Epithelial cell of esophagus (primary cell): Measurements from ENCODE around the gene DNAJC24.

Source experiments
- DNase-seq: peaks from one replicate; pipeline ENCODE4 v3.0.0; 2010; ENCODE audit warnings: low read depth
- H3K4me3 ChIP-seq: 2 replicates; pipeline ENCODE4 v1.5.1; 2011; ENCODE audit warnings: mild to moderate bottlenecking, low read length, control low read depth
- TF ChIP-seq, protein P1 (sequence below): IDR thresholded peaks from 2 replicates; pipeline ENCODE4 v1.5.1; 2011; ENCODE audit warnings: low read depth, mild to moderate bottlenecking, low read length, control low read depth, inconsistent platforms; ENCODE audit not compliant: insufficient read depth; ENCODE audit errors: missing control alignments

Gene DNAJC24

DNA sequence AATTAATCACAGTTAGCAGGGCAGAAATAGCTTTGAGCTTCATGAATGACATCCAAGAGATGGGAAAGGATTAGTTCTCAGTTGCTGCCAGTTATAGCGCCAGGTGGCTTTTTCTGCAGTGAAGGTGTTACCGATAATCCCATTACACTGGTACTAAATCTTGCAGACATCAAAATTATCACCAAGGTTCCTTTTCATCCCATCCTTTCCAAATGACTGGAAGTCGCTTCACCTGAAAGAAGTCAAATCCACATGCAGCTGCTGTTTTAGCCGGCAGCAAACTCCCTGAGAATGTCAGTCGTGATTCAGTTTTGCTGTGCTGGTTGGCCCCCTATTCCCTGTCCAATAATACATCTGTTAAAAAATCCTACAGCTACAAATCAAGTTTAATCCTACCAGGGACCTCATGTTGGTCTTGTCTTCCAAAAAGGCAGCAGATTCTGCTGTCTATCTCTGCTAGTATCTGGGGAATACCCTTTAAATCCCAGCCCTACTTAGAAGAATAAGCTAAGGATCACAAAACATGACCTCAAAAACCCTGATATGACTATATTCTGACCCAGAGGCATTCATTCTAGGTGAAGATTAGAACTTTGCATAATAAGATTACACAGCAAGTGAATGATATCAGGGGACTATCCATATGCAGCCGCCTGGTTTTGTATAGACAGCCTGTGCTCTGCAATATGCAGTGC, 108.0 kb downstream of the DNAJC24 start:
- no peak overlapping the region for H3K4me3 ChIP-seq
- no peak for DNase-seq
- TF ChIP-seq, protein P1, sequence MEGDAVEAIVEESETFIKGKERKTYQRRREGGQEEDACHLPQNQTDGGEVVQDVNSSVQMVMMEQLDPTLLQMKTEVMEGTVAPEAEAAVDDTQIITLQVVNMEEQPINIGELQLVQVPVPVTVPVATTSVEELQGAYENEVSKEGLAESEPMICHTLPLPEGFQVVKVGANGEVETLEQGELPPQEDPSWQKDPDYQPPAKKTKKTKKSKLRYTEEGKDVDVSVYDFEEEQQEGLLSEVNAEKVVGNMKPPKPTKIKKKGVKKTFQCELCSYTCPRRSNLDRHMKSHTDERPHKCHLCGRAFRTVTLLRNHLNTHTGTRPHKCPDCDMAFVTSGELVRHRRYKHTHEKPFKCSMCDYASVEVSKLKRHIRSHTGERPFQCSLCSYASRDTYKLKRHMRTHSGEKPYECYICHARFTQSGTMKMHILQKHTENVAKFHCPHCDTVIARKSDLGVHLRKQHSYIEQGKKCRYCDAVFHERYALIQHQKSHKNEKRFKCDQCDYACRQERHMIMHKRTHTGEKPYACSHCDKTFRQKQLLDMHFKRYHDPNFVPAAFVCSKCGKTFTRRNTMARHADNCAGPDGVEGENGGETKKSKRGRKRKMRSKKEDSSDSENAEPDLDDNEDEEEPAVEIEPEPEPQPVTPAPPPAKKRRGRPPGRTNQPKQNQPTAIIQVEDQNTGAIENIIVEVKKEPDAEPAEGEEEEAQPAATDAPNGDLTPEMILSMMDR: no peak

DNA sequence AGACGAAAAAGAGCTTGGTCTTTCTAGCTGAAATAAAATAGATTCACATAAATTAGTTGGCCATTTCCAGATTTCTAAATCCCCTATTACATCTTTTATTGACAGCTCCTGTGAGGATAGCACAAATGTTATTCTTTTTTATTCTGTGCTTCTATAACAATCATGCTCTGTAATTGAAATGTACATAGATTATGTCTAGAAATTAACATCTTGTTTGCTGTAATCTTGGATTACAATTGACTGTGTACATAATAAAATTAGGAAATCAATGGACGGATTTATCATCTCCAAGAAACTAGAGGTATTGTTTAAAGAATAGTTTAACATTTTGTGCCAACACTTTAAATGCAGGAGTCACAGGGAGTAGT, 108.5 kb downstream of the DNAJC24 start:
- TF ChIP-seq, protein P1: no peak
- no peak for DNase-seq
- no peak overlapping the region for H3K4me3 ChIP-seq

DNA sequence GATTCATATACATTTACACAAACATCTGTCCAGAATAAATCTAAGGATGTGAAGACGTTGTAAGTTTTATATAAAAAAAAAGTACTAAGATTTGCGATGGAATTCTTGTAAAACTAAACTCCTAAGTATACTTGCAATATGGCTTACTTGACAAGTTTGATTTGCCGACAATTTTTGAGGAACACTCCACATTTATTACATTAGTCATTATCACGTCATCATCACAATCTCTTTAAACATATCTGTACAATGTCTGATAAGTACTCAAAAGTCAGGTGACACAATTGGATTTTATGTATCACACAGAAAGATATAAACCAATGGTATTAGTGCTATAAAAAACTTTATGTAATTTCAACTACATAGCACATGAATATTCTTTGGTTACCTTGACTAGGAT, 109.4 kb downstream of the DNAJC24 start:
- DNase-seq: no peak
- no peak overlapping the region for H3K4me3 ChIP-seq
- TF ChIP-seq, protein P1: no peak

DNA sequence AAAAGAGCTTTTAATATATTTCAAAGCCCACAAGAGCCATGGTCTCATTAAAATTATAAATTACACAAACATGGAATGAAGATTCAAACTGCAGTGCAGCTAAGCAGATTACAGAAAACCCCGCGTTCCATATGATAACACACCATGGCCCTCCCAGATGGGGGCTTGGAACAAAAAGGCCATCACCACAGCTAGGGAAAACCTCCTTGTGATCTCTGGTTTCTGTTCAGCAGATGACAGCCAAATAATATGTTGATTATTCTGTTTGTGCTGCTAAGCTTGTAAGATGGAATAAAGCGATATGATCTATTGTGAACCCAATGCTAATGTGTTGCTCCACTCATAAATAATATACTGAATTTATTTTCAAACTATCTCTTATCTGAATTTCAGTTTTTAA, 111.3 kb downstream of the DNAJC24 start:
- no peak for DNase-seq
- no peak overlapping the region for H3K4me3 ChIP-seq
- TF ChIP-seq, protein P1: no peak
